ENCODE data around the gene TTC8.
A peak's percentile ranks its signal among the peaks of the same experiment; 100 is the strongest.
"Not testable (repeated sequence)": the region's sequence is repeated elsewhere in the genome, so short reads cannot be mapped to it uniquely, and the experiment has no call there.

TTC8 gene

DNA sequence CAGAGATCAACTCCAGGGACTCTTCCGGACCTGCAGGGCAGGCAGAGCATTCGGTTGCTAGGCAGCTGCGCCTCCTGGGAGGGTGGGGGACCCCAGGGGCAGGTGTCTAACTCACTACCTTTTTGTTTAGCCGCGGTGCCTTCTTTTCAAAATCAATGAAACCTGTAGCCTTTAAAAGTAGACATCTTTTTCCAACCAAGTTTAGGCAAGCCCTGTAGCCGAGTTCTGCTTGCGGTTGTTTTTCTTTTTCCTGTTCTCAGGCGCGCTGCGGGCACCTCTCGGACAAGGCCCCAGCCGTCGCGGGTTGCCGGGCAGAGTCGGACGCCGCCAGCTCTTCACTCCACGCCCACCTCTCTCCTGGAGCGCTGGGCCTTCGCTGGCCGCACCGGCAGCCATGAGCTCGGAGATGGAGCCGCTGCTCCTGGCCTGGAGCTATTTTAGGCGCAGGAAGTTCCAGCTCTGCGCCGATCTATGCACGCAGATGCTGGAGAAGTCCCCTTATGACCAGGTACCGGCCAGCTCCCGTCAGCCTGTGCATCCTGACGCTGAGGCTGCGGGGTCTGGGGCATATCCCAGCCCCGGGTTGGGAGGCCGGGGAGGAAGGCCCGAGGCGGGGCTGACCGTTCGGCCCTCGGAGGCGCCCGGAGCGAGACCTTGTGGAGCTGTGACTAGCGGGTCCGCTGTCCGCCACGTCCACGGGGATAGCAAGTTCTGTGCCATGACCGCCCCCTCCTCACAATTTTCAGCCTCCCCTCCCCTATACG, at the start of gene TTC8:
Gene TTC8 (plus strand): TSS at position 338 of the 764 bp plus-strand sequence. CDS start 57 bp downstream, at position 395.
- peak; percentile 83 to 88 for DNase-seq

DNA sequence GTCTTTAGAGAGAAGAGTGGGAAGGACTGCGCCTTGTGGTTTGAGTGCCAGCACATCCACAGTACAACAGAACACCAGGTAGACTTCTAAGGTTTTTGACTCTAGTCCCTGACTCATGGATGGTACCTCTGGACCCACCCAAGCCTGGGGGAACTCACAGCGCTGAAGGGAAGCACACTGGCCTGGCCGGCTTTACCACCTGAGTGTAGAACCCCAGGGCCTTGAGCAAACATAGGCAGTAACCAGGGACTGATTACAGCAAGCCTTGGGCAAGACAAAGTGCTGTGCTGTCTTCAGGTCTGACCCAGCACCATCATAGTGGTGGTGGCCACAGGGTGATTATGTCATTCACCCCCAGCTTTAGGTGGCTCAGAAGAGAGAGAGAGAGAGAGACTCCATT, 48.9 kb upstream of the TTC8 start:
- no peak for DNase-seq

DNA sequence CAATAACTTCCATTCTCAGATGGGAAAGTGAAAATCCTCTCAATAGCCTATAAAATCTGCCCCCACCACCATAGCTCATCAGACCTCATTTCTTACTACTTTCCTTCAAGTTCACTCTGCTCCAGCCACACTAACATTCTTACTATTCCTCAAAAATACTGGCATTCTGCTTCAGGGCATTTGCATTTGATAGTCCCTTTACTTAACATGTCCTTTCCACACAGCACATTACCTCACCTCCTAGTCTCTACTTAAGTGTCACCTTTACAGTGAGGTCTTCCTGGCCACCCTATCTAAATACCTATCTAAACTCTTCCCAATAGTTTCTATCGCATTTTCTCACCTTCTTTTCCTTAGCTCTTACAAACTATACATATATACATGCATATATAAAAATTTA, 38.5 kb upstream of the TTC8 start:
- no peak for DNase-seq

DNA sequence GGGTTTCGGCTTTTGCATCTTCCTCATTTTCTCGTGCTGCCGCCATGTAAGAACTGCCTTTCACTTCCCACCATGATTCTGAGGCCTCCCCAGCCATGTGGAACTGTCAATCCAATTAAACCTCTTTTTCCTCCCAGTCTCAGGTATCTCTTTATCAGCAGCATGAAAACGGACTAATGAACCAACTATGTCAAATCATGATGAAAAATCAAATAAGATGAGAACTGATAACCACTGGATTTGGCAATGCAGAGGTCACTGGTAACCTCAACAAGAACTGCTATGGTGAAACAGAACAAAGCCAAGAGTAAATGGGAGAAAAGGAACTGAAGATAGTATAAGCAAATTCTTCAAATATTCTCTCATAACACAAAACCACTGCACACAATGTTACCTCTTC, 37.7 kb upstream of the TTC8 start:
- DNase-seq, result no peak

DNA sequence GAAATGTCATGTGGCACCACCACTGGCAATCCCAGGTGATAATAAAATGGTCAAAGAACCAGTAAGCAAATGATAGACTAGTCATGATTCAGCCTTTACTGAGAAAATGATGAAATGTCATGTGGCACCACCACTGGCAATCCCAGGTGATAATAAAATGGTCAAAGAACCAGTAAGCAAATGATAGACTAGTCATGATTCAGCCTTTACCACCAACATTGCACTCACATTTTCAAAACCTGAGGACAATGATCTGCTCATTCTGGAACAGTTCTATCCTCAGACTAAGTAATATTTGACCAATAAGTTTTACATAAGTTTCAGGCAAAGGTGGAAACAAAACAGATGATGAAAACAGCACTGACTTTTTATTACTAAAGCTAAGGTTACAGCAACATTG, 34.9 kb upstream of the TTC8 start:
- DNase-seq, result not testable (repeated sequence)

DNA sequence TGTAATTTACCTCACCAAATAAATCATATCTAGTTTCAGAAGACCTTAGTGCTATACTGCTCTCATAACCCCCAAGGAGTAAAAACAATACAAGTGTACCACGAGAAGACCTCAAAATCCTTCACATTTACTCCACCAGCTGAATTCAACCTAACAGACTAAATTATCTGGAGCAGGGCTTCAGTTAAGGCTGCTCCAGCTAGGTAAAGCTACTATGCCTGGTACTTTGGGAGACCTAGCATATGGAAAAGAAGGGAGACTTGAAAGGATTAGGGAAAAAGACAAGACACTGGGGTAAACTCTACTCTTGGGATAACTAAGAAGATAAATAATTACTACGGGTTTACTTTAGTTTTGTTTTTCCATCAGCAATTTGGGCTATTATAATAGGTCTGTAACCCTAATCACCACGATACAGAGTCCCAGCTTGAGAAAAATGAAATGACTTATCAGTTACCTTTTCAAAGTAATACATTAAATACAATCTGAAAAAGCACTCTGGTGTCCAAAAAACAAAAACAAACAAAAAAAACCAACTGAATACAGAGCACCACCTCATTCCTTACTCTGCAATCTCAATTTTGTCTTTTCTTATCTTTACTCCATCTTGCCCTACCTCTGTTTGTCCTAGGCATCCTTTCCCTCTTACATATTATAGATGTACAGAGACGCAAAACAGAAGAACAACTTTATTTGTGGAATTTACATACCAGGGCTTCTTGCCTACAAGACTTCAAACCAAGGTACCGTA, 33.8 kb upstream of the TTC8 start:
- DNase-seq, result no peak

DNA sequence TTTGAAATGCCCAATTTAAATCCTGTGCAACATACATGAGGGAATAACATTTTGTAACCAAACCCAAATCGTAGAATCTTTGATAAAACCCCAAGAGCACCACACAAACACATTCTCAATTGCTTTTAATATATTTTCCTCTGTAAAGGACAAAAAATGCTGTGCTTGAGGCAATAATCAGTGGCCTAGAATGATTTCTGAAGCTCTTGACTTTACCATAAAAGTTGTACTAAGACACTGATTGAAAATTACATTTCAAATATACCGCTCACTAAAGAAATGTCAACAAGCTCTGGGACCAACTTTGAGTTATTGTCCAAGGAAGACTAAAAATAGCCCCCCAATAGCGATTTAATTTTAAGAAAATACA, 33.2 kb upstream of the TTC8 start:
- no peak for DNase-seq

DNA sequence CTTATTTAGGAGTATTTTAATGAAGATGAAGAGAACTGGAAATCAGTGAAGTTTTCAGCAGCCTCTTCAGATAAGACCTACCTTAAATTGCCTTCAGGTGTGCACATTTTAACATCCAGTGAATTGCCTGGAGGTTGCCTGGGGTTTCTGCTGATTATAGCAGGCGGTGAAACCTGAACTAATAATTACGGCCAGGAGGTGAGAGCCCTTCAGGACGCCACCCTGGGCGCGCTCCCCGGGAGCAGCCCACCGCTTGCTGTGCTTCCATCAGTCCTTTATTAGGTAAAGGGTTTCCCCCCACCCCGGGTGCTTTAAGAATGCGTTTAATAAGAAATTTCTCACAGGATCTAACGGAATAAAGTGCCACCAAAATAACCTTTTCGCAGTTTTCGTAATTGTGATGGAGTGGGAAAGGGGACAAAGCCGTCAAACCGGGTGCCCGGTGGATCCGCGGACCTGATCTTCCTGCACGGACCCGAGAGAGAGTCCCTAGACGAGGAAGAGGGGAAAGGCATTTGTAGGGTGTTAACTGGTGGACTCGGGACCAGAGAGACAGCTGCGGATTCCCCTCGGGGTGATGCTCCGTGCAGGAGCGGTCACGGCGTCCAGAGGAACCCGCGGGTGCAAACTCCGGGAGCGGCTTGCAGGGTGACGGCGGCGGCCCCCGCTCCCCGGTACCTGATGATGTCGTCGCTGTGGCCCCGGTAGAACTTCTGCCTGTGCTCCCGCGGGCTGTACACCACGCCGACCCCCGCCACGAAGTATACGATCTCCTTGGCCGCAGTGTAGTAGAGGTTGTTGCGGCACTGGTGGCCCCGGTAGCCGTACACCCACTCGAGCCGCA, 32.6 kb upstream of the TTC8 start:
- DNase-seq, result no peak

DNA sequence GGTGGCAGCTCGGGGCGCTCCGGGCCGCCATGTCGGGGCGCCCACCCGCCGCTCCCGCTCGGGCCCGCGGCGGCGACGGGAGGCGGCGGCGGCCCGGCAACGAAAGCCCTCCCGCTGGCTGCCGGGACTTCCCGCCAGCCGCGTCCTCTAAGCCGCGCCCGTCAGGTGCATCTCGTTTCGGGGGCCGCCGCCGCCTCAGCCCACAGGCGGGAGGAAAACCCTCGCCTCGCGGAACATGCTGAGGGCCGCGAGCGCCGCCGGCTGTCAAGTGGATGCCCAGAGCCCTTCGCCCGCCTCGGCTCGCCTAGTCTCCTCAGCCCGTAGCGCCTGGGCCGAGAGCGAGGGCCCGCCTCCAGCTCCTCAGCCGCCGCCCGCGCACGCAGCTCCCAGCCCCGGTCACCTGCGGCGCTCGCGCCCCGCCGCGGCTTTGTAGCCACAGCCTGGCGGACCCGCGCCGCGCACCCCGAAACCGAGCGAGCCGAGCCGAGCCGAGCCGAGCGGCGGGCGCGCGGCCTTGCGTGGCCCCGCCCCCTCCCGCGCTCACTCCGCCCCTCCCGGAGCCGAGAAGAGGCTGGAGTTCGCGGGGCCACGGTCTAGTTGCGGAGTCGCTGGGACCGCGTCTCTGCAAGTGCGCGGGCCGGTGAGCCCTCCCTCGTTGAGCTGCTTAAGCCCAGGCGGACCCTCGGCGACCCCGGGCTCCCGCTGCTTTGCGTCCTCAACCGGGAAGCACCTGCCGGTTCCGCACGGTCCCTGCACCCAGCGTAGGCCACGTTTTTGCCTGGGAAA, 31.8 kb upstream of the TTC8 start, which contains the start of gene EML5:
Gene EML5 (minus strand): TSS at position 481 of the 786 bp plus-strand sequence. CDS start 450 bp downstream, at position 31.
- DNase-seq, result peak; percentile 51 to 59

DNA sequence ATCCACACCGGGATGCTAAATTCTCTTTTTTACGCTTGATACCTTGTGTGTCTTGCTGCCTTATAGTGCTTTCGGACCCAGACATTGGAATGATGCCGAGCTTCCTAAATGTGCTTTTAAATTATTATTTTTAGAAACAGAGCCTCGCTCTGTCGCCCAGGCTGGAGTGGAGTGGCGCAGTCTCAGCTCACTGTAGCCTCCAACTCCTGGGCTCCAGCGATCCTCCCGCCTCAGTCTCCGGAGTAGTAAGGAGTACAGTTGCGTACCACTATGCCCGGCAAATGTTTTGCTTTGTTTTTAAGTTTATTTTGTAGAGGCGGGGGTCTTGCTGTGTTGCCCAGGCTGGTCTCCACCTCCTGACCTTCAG, 31.2 kb upstream of the TTC8 start:
- DNase-seq, result no peak

DNA sequence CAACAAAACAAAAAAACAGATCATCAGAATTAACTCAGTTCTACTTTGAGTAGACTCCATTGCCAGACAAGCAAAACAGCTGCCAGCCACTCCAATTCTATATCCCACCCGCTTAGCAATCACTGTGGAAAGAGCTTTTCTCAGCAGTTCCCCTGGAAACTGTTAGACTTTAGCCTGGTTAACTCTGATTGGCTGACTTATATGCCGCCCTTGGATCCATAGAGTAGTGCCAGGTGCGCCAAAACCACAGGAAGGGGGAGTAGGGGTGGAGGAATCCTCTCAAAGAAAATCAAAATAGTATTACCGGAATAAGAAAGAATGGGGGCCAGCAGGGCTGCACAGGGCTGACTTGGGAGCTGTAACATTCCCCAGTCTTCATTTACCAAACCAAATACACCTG, 26.3 kb upstream of the TTC8 start:
- DNase-seq, result no peak

DNA sequence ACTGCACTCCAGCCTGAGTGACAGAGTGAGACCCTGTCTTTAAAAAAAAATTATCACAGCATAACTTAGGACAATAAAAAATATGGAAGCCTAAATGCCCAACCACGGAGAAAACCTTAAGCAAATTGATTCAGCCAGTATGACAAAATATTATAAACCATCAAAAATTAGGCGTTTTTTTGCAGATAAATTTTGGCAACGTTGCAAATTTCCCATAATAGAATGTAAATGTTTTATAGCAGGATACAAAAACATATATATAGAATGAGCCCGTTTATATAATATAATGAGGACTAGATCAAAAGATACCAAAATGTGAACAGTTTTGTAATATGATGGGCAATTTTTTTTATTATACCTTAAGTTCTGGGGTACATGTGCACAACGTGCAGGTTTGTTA, 24.9 kb upstream of the TTC8 start:
- no peak for DNase-seq

DNA sequence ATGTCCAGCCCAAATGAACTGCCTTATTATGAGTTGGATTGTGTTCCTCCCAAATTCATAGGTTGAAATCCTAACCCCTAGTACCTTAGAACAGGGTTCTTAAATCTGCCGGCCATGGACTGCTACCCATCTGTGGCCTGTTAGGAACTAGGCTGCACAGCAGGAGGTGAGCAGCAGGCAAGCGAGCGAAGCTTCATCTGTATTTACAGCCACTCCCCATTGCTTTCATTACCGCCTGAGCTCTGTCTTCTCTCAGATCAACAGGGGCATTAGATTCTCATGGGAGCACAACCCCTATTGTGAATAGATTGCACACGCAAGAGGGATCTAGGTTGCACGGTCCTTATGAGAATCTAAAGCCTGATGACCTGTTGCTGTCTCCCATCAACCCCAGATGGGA, 21.9 kb upstream of the TTC8 start:
- DNase-seq, result no peak

DNA sequence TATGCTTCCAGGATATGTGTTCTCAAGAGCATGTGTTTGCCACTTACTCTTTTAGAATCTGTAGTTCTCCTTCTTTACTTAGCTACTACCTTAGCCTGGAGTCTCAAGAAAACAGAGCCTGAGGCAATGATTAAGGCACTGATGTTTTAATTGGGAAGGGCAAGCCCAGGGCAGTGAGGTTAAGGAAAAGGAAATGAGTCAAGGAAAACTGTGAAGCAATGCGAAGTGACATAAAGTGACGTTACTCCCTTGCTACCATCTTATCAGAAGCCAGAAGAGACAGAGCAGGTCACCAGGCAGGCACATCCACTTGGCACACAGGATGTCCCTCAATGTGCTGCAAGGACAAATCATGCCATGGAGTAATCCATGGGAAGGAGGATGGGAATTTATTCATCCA, 20.4 kb upstream of the TTC8 start:
- no peak for DNase-seq

DNA sequence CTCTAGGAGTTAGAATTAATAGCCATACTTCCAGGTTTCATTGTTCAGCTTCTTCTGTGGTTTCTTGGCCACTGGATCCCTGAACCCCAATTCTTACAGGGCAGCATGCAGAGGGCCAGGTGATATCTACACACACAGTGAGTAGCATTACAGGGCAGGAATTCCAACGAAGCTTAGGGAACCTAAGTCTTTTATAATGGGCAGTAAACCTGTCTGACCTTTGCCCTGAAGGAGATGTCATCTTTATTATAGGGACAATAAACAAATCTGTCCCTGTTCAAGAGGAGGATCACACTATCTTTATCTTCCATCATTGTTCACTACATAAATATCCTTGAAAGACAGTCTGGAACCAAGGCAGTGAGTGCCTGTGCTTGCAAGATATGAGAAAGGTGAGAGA, 20.0 kb upstream of the TTC8 start:
- no peak for DNase-seq

DNA sequence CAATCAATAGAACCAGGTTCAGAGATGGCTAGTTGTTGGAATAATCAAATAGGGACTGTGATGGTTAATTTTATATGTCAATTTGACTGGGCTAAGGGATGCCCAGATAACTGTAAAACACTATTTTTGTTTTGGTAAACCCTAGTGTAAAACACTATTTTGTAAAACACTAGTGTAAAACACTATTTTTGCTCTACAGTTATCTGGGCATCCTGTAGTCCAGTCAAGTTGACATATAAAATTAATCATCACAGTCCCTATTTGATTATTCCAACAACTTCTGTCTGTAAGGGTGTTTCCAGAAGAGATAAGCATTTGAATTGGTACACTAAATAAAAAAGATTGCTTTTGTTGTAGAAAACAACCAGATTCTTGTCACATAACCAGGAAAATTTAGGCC, 16.1 kb upstream of the TTC8 start:
- DNase-seq, result no peak

DNA sequence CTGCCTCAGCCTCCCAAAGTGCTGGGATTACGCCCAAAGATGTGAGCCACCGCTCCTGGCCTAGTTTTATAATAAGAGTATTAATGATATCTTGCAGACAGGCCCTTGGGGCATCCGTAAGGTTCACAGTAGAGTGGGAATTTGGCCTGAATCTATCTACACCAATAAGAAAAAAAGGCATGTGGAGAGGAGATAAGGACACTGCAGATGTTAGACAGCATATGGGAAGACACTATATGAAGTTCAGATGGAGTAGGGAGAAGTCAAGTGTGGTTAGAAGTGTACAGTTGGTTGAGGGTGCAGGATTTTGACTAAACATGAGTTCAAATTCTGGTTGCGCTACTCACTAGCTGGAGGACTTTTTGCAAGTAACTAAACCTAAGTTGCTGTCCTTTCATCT, 8.5 kb upstream of the TTC8 start:
- no peak for DNase-seq

DNA sequence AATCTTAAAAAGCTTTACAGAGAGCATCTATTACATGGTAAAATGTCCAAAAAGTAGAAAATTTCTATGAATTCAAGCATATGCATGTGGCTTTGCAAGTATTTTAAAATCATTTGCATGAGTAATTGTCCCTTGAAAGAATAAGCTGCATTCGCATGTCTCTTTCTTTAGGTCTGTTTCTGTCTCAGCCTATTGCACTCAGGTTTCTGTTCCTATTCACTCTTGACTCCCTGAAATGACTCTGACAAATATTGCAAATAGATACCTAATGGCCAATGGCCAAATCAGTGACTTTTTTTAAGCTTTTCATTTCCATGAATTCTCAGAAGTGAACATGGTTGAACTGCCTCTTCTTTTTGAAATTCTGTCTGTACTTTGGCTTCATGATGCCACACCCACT, 6.4 kb upstream of the TTC8 start:
- no peak for DNase-seq

DNA sequence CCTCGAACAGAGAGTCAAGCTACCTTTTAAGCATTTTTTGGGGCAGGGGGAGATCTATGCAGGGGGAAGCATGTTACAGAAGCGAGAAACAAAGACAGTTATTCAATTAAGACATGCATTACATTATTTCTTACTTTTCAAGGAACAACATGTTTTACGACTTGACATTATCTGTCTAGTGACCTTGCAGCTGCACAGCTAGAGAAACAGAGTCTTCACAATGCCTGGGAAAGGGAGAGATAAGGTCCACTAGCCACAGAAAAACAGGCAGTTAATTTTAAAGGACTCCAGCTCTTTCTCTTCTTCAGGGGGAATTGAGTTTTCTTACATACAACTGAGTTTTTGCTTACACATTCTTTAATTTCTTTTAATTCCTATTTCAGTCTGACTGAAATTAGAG, 4.8 kb upstream of the TTC8 start:
- not testable (repeated sequence) for DNase-seq

DNA sequence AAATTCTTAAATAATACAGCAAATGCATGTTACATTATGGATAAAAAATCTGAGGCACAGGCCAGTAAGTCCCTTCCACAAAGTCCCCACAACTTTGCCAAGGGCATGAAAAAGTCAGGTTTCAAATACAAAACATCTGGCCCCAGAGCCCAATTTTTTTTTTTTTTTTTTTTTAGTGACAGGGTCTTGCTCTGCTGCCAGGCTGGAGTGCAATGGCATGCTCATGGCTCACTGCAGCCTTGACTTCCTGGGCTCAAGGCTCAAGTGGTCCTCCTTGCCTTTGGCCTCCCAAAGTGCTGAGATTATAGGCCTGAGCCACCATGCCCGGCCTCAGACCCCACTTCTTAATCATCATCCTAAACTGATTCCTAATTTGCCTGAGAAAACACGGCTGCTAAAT, 3.1 kb upstream of the TTC8 start:
- no peak for DNase-seq

DNA sequence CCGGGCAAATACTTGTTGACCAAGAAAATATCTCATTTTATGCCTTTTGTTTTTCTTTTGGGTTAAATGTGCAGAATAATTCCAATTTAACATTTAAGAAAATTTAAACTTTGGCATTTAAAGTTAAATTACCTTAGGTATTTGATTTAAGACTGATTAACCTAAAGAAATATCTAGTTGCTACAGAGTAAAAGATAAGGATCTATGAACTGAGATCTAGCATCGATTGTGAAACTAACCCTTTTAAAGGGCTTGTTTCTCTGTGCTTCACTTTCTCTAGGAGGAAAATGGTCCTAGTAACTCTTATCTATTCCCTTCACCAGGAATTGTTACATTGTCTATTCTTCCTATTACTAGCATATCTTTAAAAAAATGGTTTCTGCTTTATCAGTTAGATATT, 2.6 kb upstream of the TTC8 start:
- no peak for DNase-seq

DNA sequence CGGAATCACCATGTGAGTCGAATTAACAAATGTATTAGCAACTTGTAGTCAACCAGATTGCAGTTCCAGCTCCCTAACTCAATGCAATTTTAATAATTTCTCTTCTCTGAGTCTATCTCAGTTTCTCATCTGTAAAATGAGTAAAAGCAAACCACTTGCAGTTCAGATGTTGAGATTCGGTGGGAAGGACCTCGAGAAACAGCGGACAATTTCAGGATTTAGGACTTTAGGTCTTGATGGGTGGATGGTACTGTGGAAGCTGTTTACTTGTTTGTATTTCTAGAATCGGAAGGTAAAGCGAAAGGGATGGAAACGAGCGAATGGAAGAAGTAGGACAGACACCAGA, 510 bp upstream of the TTC8 start:
- DNase-seq, result no peak

DNA sequence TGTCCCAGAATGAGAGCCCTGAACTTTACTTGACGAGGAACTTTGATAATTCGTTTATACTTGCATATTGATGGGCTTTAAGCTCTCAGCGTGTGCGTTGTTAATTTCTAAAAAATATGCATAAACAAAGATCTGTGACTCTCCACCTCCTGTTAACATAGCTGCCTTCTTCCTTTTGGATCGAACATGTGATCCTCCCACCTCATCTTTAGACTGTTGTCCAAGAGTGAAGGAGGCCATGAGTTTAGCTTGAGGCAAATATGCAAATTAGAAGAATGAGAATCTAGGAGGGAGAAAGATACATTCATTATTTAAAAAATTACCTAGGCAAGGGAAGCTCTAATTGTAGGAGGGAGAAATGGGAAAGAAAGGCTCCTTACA, 617 bp downstream of the TTC8 start:
- DNase-seq, result no peak
